Stimulated activated CD8-positive, alpha-beta memory T cell treated with anti-CD3 and anti-CD28 coated beads, Interleukin-15, amount 100 ng/mL, for 48 hours (primary cell): ENCODE measurements around the gene PPTC7.
"Not testable (repeated sequence)": the region's sequence is repeated elsewhere in the genome, so short reads cannot be mapped to it uniquely, and the experiment has no call there.

Experiments
- DNase-seq, 2 donors: peaks; one replicate each; pipeline ENCODE4 v3.0.0-alpha.2; 2020; ENCODE audit warnings: low read depth in 2 of 2

Gene PPTC7

GRCh38 chr12:110561471-110562201 is 21.5 kb downstream of the PPTC7 start:
- no peak for DNase-seq

GRCh38 chr12:110560946-110561345 is 22.2 kb downstream of the PPTC7 start:
- no peak for DNase-seq

DNA sequence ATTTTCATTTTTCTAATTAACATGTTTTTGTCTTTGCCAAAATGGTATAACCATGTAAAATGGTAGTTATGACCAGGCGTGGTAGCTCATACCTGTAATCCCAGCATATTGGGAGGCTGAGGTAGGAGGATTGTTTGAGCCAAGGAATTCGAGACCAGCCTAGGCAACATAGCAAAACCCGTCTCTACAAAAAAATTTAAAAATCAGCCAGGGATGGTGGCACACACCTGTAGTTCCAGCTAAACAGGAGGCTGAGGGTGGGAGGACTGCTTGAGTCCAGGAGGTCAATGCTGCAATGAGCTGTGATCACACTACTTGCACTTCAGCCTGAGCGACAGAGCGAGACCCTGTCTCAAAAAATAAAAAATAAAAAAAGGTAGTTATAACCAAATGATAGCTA is 23.1 kb downstream of the PPTC7 start:
- no peak for DNase-seq

- DNase-seq: not testable (repeated sequence)
These were observed 24.2 kb downstream of the PPTC7 start for GRCh38 chr12:110558945-110559344.

- DNase-seq: no peak
These were observed 25.8 kb downstream of the PPTC7 start for GRCh38 chr12:110557300-110557699.

GRCh38 chr12:110556705-110557104 is 26.4 kb downstream of the PPTC7 start:
- no peak for DNase-seq

DNA sequence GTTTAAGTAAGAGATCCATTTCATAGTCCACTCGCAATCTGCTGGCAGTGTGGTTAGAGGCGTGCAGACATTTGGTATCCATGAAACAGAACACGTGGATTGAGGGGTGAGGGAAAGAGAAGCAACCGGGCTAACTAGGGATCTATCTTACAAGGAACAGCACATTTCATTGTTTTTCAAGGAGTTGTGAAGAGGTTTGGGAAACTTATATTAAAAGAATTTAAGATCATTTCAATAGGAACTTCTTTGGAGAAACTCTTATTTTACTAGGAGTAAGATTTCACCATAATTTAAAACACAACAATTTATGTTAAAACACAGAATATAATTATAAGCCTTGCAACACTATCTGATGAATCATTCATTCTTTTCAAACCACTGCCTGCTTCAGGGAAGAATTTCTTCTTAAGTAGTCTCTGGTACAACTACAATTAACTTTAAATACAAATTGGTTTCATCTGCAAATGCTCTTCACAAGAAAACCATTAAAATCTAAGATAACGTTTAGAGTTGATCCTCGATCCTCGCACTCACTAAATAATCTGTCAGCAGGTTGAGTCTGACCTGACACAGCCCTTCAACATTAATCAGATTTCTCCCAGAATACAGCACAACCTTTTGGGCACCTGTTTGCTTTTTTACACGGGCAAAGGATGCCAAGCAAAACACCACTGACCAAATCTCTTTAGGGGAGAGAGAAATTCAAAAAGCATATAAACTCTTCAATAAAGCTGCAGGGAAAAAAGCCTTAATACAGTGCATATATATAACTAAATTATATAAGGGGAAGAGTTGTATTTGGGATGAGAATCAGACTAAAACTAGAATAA is 27.3 kb downstream of the PPTC7 start:
- no peak for DNase-seq

GRCh38 chr12:110554184-110554583 is 28.9 kb downstream of the PPTC7 start:
- no peak for DNase-seq

DNA sequence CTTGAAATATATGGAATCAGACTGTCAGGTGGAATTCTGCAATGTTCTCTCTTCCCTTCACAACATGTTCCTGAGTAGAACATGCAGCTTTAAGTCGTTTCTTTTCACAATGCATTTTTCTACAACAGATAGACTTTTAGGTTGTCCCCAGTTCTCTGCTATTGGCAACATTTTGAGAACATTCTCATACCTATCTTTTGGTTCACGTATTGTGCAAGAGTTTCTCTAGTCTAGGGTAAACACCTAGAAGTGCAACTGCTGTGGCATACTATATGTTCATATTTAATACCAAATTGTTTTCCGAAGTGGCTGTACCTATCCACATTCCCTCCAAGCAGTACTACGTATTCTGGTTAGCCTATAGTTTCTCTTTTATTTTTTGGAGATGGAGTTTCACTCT is 32.1 kb downstream of the PPTC7 start:
- DNase-seq: no peak

- DNase-seq: no peak
These were observed 33.4 kb downstream of the PPTC7 start for GRCh38 chr12:110549716-110550115.

DNA sequence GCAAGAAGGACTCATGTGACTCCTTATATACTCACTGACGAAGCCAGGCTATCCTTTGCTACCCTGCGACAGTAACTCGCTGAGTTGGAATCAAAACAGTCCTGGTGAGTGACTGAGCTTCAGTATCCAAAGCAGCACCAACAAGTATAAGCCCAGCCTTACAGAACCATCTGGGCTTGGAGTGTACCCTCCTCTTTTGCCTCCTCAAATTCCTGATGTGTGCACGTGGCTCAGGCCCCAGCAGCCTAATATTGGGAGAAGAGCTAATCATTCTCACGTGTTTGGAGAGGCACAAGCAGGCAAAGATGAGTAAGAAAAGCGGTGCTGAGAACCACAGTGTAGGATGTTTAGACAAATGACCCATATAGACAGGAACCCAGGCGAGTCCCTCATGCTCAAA is 34.4 kb downstream of the PPTC7 start:
- no peak for DNase-seq

- DNase-seq: no peak
These were observed 36.0 kb downstream of the PPTC7 start for GRCh38 chr12:110547090-110547489.

GRCh38 chr12:110546339-110546738 is 36.8 kb downstream of the PPTC7 start:
- DNase-seq: no peak

- DNase-seq: no peak
These were observed 37.3 kb downstream of the PPTC7 start for GRCh38 chr12:110545812-110546211.

DNA sequence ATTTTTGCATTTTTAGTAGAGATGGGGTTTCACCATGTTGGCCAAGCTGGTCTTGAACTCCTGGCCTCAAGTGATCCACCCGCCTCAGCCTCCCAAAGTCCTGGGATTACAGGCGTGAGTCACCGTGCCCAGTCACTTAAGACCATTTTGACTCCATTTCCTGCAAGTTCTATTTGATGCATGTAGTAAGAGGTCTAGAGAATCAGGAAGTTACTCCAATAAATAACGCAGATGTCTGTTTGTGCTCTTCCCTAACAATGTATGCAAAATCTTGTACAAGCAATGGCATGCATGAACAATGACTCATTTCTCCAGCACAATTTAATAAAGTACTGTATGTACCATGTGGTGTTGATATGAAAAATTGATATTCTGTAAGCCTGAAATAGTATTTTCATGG is 37.9 kb downstream of the PPTC7 start:
- DNase-seq: not testable (repeated sequence)

DNA sequence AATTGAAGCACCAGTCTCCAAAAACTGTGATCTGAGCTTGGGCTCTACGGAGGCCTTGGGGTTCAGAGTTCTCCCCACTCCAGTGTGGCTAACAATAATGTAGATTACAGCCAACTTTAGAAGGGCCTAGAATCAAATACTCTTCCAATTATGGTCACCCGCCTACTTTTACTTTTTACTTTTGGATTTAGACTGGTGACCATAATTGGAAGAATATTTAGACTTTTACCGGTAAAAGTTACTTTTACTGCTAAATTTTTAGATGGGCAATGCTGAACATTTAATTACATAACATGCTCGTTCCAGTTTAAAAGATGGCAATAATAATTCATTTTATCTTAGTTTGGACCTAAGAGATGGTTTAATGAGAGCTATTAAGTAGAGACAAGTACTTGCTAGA is 39.2 kb downstream of the PPTC7 start:
- DNase-seq: no peak

DNA sequence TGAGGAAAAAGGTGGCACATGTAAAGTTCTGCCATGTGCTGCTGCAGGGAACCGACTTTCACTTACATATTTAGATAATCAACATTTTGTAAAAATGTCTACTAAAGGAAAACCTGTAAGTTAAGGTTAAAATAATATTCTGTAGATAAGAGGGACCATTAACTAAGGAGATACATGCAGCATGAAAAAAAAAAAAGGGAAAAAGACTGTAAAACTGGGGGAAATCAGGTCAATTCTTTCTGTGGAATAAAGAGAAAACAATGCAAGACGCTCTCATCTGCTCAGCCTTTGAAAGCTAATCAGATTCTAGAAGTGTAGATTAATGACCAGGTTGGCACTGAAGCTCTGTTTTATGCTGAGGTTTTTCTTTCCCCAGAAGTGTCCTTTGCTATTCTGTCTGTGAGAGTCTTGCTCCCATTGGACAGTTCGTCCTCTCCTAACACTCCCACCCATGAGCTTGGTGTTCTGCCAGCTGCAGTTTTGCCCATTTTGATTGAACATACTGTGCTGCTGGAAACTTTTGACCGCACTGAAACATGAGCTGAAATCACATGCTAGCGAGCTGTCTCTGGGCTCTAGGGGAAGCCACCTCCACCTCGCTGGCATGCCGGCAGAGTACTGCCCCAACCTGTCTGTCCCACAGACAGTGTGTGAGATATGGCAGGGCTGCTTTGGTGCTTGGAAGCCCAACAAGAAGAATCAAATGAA is 39.7 kb downstream of the PPTC7 start:
- DNase-seq: no peak

GRCh38 chr12:110540048-110540447 is 43.1 kb downstream of the PPTC7 start:
- DNase-seq: no peak

GRCh38 chr12:110538869-110539622 is 44.1 kb downstream of the PPTC7 start:
- DNase-seq: no peak

- no peak for DNase-seq
These were observed 45.3 kb downstream of the PPTC7 start for GRCh38 chr12:110537605-110538409.
